KMS-11 (cell line): ENCODE data around the gene FADS1.

Experiments used
- H2AFZ ChIP-seq: fragments of 200-600 bp; sonication (generic); 2 replicates; pipeline ENCODE4 v1.6.1; 2016; ENCODE audit warnings: antibody characterized with exemption, mixed run types, low read depth
- H3K27ac ChIP-seq: fragments of 200-600 bp; sonication (generic); 2 replicates; pipeline ENCODE4 v1.6.1; 2016; ENCODE audit warnings: mild to moderate bottlenecking, mixed run types
- H3K27me3 ChIP-seq: fragments of 200-600 bp; sonication (generic); 2 replicates; pipeline ENCODE4 v1.6.1; 2017; ENCODE audit warnings: mild to moderate bottlenecking, low read depth, mixed run types, moderate library complexity; ENCODE audit not compliant: insufficient read depth
- H3K36me3 ChIP-seq: fragments of 200-600 bp; sonication (generic); 2 replicates; pipeline ENCODE4 v1.6.1; 2017; ENCODE audit warnings: mild to moderate bottlenecking, mixed run types; ENCODE audit not compliant: insufficient read depth
- H3K4me1 ChIP-seq: fragments of 200-600 bp; sonication (generic); 2 replicates; pipeline ENCODE4 v1.6.1; 2016; ENCODE audit warnings: mild to moderate bottlenecking, low read depth, mixed run types; ENCODE audit not compliant: poor library complexity, severe bottlenecking
- H3K4me2 ChIP-seq: fragments of 200-600 bp; sonication (generic); 2 replicates; pipeline ENCODE4 v1.7.0; 2016; ENCODE audit warnings: mild to moderate bottlenecking, mixed run types
- H3K4me3 ChIP-seq: fragments of 200-600 bp; sonication (generic); IDR thresholded peaks from 2 replicates; pipeline ENCODE4 v1.6.1; 2017; ENCODE audit warnings: low read depth, low read length, mixed read lengths; ENCODE audit not compliant: insufficient read depth
- H3K79me2 ChIP-seq: fragments of 200-600 bp; sonication (generic); 2 replicates; pipeline ENCODE4 v1.6.1; 2016; ENCODE audit warnings: low read depth, mixed run types; ENCODE audit not compliant: insufficient read depth
- H3K9ac ChIP-seq: fragments of 200-600 bp; sonication (generic); 2 replicates; pipeline ENCODE4 v1.6.1; 2016; ENCODE audit warnings: mild to moderate bottlenecking, mixed run types
- H4K20me1 ChIP-seq: fragments of 200-600 bp; sonication (generic); 2 replicates; pipeline ENCODE4 v1.6.1; 2016; ENCODE audit warnings: mild to moderate bottlenecking, mixed run types; ENCODE audit not compliant: insufficient read depth
- TF ChIP-seq, protein P1 (sequence below): fragments of 200-600 bp; sonication (generic); conservative IDR thresholded peaks from 2 replicates; pipeline ENCODE4 v1.6.1; 2017; ENCODE audit warnings: low read depth, mild to moderate bottlenecking, antibody characterized with exemption, low read length, moderate library complexity, mixed read lengths

The FADS1 gene

DNA sequence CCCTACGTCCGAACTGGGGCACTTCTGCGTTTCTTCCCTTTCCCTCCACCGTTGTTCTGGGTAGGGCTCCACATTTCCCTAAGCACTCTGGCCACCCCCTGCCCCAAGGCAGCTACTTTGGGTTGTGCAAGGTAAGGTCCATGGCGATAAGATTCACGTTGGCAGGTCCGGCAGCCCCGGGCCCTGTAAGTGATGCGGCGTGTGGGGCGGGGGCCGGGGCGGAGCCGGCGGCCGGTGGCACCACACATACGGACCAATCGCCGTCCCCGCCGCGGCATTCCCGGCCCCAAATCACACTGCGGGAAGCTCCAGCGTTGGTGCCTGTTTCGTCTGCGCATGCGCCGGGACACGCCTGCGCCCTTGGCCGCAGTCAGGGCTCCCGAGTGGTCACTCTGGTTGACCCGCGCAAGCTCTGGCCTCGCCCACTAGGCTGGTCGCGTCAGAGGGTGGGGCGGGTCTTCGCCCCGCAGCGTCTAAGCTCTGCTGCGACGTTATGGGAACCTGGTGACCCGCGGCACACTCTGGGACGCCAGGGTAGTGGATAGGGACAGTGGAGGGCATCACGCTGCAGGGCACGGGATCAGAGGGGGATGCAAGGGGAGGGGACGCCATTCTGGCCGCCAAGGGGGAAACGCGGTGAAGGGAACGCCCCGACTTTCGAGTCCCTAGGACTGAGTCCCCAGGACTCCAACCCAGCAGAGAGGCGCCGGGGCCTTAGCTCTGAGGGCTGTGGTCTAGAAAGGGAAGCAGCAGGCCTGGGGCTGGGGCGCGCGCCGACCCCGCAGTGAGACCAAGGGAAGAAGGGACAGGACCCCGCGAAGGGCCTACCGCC is 1.6 kb downstream of the FADS1 start:
- Histone ChIP-seq H3K36me3 (no peaks in the 10 kb centered on the region), H3K9ac (peak overlapping the region; percentile 67; the same call in 1 of the 2 replicates), H3K79me2 (no peaks in the 10 kb centered on the region), H3K27me3 (no peaks in the 10 kb centered on the region), H3K27ac (no peak overlapping the region), H2AFZ (peak overlapping the region; percentile 63), H4K20me1 (no peaks in the 10 kb centered on the region), H3K4me3 (no peak overlapping the region), H3K4me1 (peaks cover 8% of the 10 kb centered on the region), H3K4me2 (peak overlapping the region; percentile 92)
- TF ChIP-seq, protein P1, sequence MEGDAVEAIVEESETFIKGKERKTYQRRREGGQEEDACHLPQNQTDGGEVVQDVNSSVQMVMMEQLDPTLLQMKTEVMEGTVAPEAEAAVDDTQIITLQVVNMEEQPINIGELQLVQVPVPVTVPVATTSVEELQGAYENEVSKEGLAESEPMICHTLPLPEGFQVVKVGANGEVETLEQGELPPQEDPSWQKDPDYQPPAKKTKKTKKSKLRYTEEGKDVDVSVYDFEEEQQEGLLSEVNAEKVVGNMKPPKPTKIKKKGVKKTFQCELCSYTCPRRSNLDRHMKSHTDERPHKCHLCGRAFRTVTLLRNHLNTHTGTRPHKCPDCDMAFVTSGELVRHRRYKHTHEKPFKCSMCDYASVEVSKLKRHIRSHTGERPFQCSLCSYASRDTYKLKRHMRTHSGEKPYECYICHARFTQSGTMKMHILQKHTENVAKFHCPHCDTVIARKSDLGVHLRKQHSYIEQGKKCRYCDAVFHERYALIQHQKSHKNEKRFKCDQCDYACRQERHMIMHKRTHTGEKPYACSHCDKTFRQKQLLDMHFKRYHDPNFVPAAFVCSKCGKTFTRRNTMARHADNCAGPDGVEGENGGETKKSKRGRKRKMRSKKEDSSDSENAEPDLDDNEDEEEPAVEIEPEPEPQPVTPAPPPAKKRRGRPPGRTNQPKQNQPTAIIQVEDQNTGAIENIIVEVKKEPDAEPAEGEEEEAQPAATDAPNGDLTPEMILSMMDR, result no peak

DNA sequence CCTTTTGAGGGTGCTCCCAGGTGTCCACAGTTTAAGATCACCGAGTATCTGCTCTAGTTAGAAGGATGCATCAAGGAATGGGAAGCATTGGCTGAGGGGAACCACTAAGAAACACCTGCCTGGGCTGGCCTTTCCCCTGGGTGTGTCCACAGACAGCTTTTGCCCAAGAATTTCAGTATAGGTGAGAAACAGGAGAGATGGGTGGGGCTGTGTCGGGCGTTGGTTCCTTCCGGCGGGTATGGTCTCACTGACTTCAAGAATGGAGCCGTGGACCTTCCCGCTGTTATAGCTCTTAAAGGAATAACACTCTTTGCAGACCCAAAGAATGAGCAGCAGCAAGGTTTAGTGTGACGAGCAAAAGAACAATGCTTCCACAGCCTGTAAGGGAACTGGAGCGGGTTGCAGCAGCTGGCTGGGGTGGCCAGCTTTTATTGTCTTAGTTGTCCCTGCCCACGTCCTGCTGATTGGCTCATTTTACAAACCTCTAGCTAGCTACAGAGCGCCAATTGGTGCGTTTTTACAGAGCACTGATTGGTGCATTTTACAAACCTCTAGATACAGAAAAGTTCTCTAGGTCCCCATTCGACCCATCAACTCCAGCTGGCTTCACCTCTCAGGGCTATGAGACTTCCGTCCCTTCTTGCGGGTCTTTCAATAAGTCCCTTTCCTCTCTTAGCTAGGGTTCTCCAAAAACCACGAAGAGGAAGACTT is 2.4 kb downstream of the FADS1 start:
- Histone ChIP-seq H4K20me1 (no peaks in the 10 kb centered on the region), H3K4me3 (no peak overlapping the region), H3K36me3 (no peaks in the 10 kb centered on the region), H3K27me3 (no peaks in the 10 kb centered on the region), H3K27ac (no peak overlapping the region), H3K4me2 (peak overlapping the region; percentile 92; the same call in 1 of the 2 replicates), H3K4me1 (peaks cover 8% of the 10 kb centered on the region), H3K79me2 (no peaks in the 10 kb centered on the region), H3K9ac (no peak overlapping the region), H2AFZ (peak overlapping the region; percentile 63; the same call in 1 of the 2 replicates)
- TF ChIP-seq, protein P1, result no peak

DNA sequence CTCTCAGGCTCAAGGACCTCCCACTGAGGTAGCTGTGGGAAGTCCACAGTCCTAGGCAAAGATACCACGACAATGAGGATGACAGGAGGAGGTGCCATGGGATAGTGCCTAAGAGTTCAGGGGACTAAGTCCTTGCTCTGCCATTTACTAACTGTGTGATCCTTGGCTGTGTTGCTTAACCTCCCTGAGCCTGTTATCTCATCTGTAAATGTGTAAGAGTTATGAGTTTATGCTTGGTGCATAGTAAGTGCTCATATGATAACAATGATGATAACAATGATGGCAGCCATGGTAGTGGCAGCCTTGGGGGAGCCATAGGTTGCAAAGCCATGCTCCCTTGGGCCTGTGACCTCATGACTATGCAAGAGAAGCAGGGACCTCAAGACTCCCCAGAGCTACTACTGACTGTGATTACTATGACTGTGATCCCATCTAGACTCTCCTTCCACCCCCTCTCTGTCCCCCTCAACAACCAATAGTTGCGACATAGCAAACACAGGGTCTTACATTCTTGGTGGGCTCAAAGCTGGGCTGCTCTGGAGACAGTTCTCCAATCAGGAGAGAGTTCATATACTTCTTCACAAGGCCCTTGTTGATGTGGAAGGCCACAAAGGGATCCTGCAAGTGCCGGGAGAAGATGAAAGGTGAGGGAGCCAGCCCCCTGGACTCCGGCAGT is 3.9 kb downstream of the FADS1 start:
- no peak overlapping the region for H3K27ac ChIP-seq
- H3K4me3 ChIP-seq, result no peak overlapping the region
- H3K79me2 ChIP-seq, result no peaks in the 10 kb centered on the region
- no peak overlapping the region for H3K4me2 ChIP-seq
- no peak overlapping the region for H3K9ac ChIP-seq
- no peaks in the 10 kb centered on the region for H3K36me3 ChIP-seq
- peaks cover 8% of the 10 kb centered on the region for H3K4me1 ChIP-seq
- no peaks in the 10 kb centered on the region for H3K27me3 ChIP-seq
- TF ChIP-seq, protein P1, result no peak
- no peaks in the 10 kb centered on the region for H4K20me1 ChIP-seq
- no peak overlapping the region for H2AFZ ChIP-seq

DNA sequence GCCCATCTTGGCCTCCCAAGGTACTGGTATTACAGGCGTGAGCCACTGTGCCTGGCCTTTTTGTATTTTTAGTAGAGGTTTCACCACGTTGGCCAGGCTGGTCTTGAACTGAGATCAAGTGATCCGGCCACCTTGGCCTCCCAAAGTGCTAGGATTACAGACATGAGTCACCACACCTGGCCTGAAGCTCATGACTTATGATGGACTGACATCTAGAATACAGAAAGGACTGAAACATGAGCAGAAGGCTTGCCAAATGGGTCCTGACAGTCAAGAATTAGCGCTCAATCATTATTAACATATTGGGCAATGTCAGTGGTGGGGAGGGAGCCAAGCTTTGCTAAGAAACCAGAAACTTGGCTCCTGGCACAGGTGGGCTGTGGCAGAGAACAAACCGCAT is 5.0 kb downstream of the FADS1 start:
- Histone ChIP-seq H3K36me3 (no peaks in the 10 kb centered on the region), H3K9ac (no peak overlapping the region), H2AFZ (no peak overlapping the region), H3K27me3 (no peaks in the 10 kb centered on the region), H3K4me1 (no peaks in the 10 kb centered on the region), H3K79me2 (no peaks in the 10 kb centered on the region), H3K4me3 (no peak overlapping the region), H3K27ac (no peak overlapping the region), H4K20me1 (no peaks in the 10 kb centered on the region), H3K4me2 (no peak overlapping the region)
- TF ChIP-seq, protein P1, result no peak
